Endothelial cell (in vitro differentiated cells): ENCODE data around the gene OR10J1. TPM values are rescaled to one million over a fixed set of nuclear protein-coding genes. Genes with fewer than 3 reads are reported as not detected.

Experiments
- DNase-seq: peaks from one replicate; pipeline ENCODE4 v3.0.0; 2021; ENCODE audit warnings: low spot score
- H3K27ac Mint-ChIP-seq: one replicate; pipeline ENCODE4 v1.8.0; 2021; ENCODE audit warnings: mixed read lengths, inconsistent platforms; ENCODE audit not compliant: unreplicated experiment
- H3K27me3 Mint-ChIP-seq: one replicate; pipeline ENCODE4 v1.8.0; 2021; ENCODE audit warnings: mild to moderate bottlenecking, moderate library complexity, mixed read lengths, inconsistent platforms; ENCODE audit not compliant: unreplicated experiment
- H3K36me3 Mint-ChIP-seq: one replicate; pipeline ENCODE4 v1.8.0; 2021; ENCODE audit warnings: mild to moderate bottlenecking, low read depth, mixed read lengths, inconsistent platforms; ENCODE audit not compliant: unreplicated experiment
- H3K4me1 Mint-ChIP-seq: one replicate; pipeline ENCODE4 v1.8.0; 2021; ENCODE audit warnings: mild to moderate bottlenecking, mixed read lengths, inconsistent platforms; ENCODE audit not compliant: unreplicated experiment
- H3K4me3 Mint-ChIP-seq: one replicate; pipeline ENCODE4 v1.8.0; 2021; ENCODE audit warnings: mild to moderate bottlenecking, mixed read lengths, inconsistent platforms; ENCODE audit not compliant: unreplicated experiment
- H3K9me3 Mint-ChIP-seq: one replicate; pipeline ENCODE4 v1.8.0; 2021; ENCODE audit warnings: mixed read lengths, inconsistent platforms; ENCODE audit not compliant: unreplicated experiment
- CTCF ChIP-seq: fragments of 200-600 bp; sonication (generic); IDR thresholded peaks from one replicate; pipeline ENCODE4 v1.5.0; 2021; ENCODE audit warnings: antibody characterized with exemption; ENCODE audit not compliant: unreplicated experiment
- total RNA-seq: library from RNA; stranded (reverse); fragmentation: NEBNext Ultra II Directional; extraction: Animal tissue kit (Norgen Biotek cat#: 25700); gene quantifications from one replicate; pipeline ENCODE4 v1.2.1, GENCODE V29; 2021; ENCODE audit not compliant: unreplicated experiment

The OR10J1 gene
- total RNA-seq, 1 donor from 2014 or later = not detected

GRCh38 chr1:159459551-159459950 is 20.0 kb downstream of the OR10J1 start:
- no peak overlapping the region for H3K27ac Mint-ChIP-seq

GRCh38 chr1:159465191-159465603 is 25.7 kb downstream of the OR10J1 start:
- peaks cover 7% of the 10 kb centered on the region for H3K9me3 Mint-ChIP-seq
- no peak overlapping the region for H3K4me3 Mint-ChIP-seq
- no peak overlapping the region for H3K27ac Mint-ChIP-seq
- no peak for DNase-seq
- H3K4me1 Mint-ChIP-seq = peaks cover 6% of the 10 kb centered on the region
- no peak for TF ChIP-seq CTCF
- no peaks in the 10 kb centered on the region for H3K27me3 Mint-ChIP-seq
- H3K36me3 Mint-ChIP-seq = no peaks in the 10 kb centered on the region

More at GRCh38 chr1:159459551-159459950, 20.0 kb downstream of the OR10J1 start:
- TF ChIP-seq CTCF = no peak
- Mint-ChIP-seq H3K27me3 (no peaks in the 10 kb centered on the region), H3K4me1 (no peaks in the 10 kb centered on the region), H3K9me3 (peaks cover 7% of the 10 kb centered on the region), H3K4me3 (no peak overlapping the region), H3K36me3 (no peaks in the 10 kb centered on the region)
- no peak for DNase-seq

- H3K9me3 Mint-ChIP-seq = no peaks in the 10 kb centered on the region
- no peaks in the 10 kb centered on the region for H3K27me3 Mint-ChIP-seq
- no peak for TF ChIP-seq CTCF
- H3K4me1 Mint-ChIP-seq = peaks cover 10% of the 10 kb centered on the region
- no peak overlapping the region for H3K27ac Mint-ChIP-seq
- no peak for DNase-seq
- no peak overlapping the region for H3K4me3 Mint-ChIP-seq
- no peaks in the 10 kb centered on the region for H3K36me3 Mint-ChIP-seq
Observed at GRCh38 chr1:159468321-159468720, 28.8 kb downstream of the OR10J1 start.

- H3K27me3 Mint-ChIP-seq = no peaks in the 10 kb centered on the region
- DNase-seq = no peak
- H3K36me3 Mint-ChIP-seq = no peaks in the 10 kb centered on the region
- H3K4me1 Mint-ChIP-seq = peaks cover 12% of the 10 kb centered on the region
- no peak for TF ChIP-seq CTCF
- no peaks in the 10 kb centered on the region for H3K9me3 Mint-ChIP-seq
- H3K27ac Mint-ChIP-seq = no peak overlapping the region
- H3K4me3 Mint-ChIP-seq = no peak overlapping the region
Observed at GRCh38 chr1:159469921-159470533, 30.5 kb downstream of the OR10J1 start.

- Mint-ChIP-seq H3K36me3 (no peaks in the 10 kb centered on the region), H3K27me3 (no peaks in the 10 kb centered on the region), H3K4me1 (peaks cover 10% of the 10 kb centered on the region), H3K4me3 (no peak overlapping the region), H3K27ac (no peak overlapping the region), H3K9me3 (no peaks in the 10 kb centered on the region)
- TF ChIP-seq CTCF = no peak
- no peak for DNase-seq
Observed at GRCh38 chr1:159473335-159473734, 33.8 kb downstream of the OR10J1 start.
